Measurements from ENCODE around the gene DOCK2.

- no peak for TF ChIP-seq POLR2AphosphoS5 (IDR thresholded peaks at IDR 0.05; ENCODE audit: low read depth, low read length)
- no peak for TF ChIP-seq TAF1 (IDR thresholded peaks at IDR 0.05; ENCODE audit: borderline replicate concordance, insufficient read depth, low read length)
- TF ChIP-seq, protein P1, sequence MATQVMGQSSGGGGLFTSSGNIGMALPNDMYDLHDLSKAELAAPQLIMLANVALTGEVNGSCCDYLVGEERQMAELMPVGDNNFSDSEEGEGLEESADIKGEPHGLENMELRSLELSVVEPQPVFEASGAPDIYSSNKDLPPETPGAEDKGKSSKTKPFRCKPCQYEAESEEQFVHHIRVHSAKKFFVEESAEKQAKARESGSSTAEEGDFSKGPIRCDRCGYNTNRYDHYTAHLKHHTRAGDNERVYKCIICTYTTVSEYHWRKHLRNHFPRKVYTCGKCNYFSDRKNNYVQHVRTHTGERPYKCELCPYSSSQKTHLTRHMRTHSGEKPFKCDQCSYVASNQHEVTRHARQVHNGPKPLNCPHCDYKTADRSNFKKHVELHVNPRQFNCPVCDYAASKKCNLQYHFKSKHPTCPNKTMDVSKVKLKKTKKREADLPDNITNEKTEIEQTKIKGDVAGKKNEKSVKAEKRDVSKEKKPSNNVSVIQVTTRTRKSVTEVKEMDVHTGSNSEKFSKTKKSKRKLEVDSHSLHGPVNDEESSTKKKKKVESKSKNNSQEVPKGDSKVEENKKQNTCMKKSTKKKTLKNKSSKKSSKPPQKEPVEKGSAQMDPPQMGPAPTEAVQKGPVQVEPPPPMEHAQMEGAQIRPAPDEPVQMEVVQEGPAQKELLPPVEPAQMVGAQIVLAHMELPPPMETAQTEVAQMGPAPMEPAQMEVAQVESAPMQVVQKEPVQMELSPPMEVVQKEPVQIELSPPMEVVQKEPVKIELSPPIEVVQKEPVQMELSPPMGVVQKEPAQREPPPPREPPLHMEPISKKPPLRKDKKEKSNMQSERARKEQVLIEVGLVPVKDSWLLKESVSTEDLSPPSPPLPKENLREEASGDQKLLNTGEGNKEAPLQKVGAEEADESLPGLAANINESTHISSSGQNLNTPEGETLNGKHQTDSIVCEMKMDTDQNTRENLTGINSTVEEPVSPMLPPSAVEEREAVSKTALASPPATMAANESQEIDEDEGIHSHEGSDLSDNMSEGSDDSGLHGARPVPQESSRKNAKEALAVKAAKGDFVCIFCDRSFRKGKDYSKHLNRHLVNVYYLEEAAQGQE (IDR thresholded peaks at IDR 0.05; ENCODE audit: insufficient read depth in 1 of 2, low read depth in 2 of 2, low read length in 2 of 2) = no peak
Measured at GRCh38 chr5:169938439-169938838, 301.4 kb downstream of the DOCK2 start.
